GM21786 (cell line): ENCODE measurements around the gene NPDC1.

Source experiments
- ATAC-seq: cut with Tn5 transposase; IDR thresholded peaks from one replicate; pipeline ENCODE4 v1.9.1; 2021; ENCODE audit not compliant: unreplicated experiment

Gene NPDC1

DNA sequence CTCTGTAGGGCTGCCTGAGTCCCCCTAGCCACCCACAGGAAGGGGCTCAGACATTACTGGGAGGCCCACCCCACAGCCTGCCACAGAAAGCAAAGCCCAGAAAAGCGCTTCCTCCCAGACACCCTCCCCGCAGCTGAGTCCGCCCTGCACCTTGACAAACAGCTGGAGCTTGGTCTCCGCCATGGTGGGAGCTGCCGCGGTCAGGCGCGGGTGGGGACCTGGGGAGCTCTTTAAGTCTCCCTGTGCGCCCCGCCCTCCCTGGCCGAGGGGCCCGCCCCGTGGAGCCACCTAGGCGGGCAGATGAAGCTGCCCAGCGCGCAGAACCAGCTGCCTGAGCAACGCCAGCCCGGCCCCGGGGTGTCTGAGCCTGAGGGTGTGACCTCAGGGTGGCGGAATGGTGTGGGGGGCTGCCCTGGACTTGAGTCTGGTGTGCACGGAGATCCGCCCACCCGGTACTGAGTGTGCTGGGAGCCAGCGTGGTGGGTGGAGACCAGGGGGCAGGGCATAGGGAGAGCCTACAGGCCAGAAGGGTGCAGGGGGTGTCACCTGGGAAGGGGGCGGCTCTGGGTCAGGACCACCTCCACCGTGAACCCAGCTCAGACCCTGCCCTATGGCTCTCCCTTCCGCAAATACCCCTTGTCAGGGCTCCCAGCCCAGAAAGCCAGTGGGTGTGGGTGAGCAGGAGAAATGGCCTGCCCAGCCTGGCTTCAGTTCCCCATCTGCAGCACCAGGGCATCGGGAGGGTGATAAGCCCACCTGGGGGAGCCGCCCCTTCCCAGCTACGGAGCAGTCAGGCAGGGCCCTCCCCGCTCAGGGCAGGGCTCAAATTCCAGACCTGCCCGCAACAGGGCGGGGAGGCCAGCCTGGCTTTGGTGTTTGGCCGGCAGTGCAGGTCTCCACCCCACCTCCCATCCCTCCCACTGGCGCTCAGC lies 49.4 kb downstream of the NPDC1 start, which contains the start of gene CLIC3:
Gene CLIC3, minus strand, starts transcription at position 208 of the 932 bp plus-strand sequence. Its CDS starts 25 bp downstream, at position 183.
- no peak for ATAC-seq

DNA sequence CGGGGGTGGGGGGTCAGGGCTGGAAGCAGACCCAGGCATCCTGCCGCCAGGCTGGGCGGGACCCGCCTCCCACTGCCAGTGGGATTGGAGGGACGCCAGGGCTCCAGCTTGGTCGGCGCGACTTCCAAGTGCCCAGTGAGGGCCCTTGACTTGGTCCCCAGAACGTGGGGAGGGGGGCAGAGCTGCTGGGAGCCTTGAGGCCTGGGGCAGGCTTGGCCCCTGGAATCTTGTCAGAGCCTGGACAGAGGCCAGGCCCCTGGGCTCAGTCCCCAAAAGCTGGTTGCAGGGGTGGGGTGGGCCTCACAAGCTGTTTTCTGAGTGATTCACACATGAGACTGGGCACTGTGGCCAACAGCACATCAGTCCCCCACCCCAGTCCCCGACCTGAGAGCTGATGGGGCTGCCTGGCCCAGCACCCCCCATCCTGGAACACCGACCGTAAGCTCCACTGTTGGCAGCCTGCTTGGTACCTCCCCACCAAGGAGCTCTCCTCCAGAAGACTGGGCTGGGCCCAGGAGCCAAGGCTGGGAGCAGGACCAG lies 50.1 kb downstream of the NPDC1 start:
- ATAC-seq, result no peak

DNA sequence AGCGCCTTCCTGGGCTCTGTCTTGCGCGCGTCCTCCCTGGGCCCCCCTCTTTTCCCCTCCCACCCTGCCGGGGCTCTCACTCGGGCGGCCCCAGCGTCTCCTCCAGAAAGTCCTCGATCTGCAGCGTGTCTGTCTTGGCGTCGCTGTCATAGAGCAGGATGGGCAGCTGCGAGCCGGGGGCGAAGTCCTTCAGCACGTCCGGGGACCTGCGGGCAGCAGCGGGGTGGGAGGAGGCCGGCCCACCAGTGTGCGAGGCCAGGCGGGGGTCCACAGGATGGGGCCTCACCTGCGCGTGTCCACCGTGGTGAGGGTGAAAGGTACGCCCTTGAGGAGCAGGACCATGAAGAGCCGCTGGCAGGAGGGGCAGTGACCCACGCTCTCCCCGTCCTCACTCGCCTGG lies 50.6 kb downstream of the NPDC1 start:
- ATAC-seq, result no peak

DNA sequence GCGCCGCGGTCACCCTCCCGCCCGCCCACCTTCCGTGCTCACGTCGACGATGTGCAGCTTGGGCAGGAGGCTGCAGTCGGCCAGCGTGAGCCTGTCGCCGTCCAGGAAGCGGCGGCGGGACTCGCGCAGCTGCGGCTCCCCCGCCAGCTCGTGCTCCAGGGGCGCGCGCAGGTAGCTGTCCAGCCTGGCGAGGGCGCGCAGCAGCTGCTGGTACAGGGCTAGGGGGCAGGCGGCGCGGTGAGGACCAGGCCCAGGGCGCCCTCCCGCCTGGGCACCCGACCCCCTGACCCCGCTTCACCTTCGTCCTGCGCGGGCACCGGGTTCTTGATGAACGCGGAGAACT lies 51.1 kb downstream of the NPDC1 start:
- no peak for ATAC-seq

DNA sequence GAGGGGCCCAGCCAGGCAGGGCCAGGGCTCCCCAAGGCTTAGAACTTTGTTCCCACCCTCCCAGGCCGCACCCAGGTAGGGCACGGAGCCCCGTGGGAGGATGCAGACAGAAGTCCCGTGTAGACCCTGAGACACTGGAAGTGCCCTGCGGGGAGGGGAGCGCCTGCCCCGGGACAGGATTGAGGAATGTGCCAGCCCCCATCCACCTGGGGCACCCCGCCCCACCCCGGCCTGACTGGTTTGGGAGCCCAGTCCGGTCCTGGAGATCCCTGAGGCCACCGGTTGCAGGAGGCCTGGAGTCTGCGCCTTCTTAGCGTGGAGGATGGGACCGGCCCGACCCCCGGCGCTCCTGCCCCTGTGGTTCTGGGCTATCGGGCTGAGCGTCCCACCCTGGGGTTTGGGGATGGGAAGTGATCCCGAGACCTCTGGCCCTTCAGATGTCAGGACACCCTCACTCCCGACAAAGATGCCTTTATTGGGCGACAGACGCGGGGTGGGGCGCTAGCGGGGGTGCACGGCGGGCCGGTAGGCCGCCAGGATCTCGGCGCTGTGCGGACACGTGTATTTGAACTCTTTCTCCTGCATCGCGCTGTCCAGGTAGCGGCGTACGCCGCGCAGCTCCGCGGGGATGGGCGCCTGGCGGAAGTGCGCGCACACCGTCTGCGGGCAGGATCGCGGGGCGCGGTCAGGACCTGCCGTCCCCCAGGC lies 51.6 kb downstream of the NPDC1 start:
- no peak for ATAC-seq

DNA sequence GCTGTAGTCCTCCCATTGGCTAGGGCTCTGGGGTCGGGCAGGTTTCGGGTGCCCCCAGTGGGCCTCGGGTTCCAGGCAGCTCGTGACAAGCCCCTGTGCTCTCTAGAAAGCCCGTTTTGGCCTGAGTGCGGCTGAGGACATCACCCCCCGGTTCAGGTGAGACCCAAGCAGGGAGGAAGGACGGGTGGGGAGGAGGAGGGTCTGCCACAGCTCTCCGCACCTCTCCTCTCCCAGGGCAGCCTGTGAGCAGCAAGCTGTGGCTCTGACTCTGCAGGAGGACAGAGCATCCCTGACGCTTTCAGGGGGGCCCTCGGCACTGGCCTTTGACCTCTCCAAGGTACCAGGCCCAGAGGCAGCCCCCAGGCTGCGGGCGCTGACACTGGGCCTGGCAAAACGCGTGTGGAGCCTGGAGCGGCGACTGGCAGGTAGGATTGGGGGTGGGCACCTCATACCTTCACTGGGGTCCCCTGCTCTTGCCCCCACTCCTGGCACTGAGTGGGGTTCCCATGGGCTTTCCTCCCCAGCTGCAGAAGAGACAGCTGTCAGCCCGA lies 53.1 kb downstream of the NPDC1 start:
- no peak for ATAC-seq

DNA sequence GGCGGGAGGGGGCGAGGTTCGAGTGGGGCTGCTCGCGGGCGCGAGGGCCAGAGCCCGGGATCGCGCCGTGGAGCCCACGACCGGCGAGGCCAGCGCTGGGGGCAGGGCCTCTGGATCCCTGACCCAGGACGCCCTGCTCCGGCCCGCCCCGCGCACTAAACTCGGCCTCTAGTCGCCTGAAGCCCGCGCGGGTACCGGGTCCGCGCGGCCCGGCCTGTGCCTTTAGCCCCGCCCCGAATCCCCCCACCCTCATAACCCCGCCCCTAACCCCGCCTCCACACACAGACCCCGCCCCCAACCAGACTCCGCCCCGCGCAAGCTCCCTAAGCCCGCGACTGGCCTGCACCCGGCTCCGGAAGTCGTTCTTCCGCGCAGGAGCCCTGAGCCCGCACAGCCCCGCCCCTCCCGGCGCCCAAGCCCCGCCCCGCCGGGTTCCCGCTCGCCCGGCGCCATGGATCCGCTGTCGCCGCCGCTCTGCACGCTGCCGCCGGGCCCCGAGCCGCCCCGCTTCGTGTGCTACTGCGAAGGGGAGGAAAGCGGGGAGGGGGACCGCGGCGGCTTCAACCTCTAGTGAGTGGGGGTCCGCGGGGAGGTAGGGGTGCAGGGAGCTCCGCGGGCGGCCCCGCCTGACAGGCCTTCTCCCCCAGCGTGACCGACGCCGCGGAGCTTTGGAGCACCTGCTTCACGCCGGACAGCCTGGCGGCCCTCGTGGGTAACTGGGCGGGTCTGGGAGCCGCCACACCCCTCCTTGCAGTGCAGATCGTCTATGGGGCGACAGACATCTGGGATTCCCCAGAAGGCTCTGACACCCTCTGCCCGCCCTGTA lies 53.8 kb downstream of the NPDC1 start, which contains the start of gene PAXX:
Gene PAXX, plus strand, starts transcription at position 430 of the 826 bp plus-strand sequence. Its CDS starts 22 bp downstream, at position 452.
- ATAC-seq, result peak; percentile 67

DNA sequence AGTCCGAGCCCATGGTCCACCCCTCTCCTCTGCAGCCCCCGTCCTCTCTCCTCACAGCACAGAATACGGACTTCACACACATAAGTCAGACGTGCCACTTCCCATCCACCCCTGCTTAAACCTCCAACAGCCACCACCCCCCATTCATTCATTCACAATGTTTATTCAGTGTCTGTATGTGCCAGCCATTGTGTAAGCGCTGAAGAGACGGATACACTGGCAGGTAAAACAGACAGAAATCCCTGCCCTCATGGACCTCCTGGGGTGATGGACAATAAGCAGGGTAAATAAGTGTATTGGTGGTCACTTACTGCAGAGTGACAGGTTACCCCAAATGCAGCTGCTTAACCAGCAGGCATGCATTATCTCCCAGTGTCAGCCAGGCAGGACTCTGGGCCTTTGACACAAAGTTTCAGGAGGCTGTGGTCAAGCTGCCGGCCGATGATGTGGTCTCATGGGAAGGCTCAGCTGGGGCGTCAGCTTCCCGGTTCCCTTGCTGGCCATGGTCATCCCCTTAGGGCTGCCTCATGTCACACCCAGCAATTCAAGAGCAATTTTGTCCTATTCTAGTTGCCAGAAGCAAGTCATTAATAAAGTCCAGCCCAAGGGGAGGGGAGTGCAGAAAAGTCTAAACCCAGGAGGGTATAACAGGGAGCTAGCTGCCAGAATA lies 55.6 kb downstream of the NPDC1 start:
- no peak for ATAC-seq
